NOMO-1 (cell line): ENCODE results near the gene TRIM66.

Source experiments
- DNase-seq, 2 experiments: peaks; one replicate each; lab custom pipeline; 2025; ENCODE audit not compliant: unreplicated experiment in 2 of 2; lab: John Stamatoyannopoulos, UW

TRIM66 gene

GRCh38 chr11:8615291-8616032 lies 67.0 kb downstream of the TRIM66 start:
- DNase-seq, result no peak

GRCh38 chr11:8614497-8614896 lies 68.0 kb downstream of the TRIM66 start:
- DNase-seq, result no peak

GRCh38 chr11:8613036-8613435 lies 69.4 kb downstream of the TRIM66 start:
- no peak for DNase-seq

GRCh38 chr11:8612522-8612921 lies 69.9 kb downstream of the TRIM66 start:
- DNase-seq, result no peak

- DNase-seq, result no peak
Measured at GRCh38 chr11:8610532-8611116, 71.8 kb downstream of the TRIM66 start.

GRCh38 chr11:8608652-8609051 lies 73.8 kb downstream of the TRIM66 start:
- no peak for DNase-seq

GRCh38 chr11:8605971-8606563 lies 76.4 kb downstream of the TRIM66 start:
- DNase-seq, result no peak

- DNase-seq, result peak; percentile 40 to 43
Measured at GRCh38 chr11:8604078-8604723, 78.3 kb downstream of the TRIM66 start.

GRCh38 chr11:8603696-8604077 lies 78.8 kb downstream of the TRIM66 start:
- no peak for DNase-seq

GRCh38 chr11:8601376-8602133 lies 80.9 kb downstream of the TRIM66 start:
- DNase-seq, result no peak

GRCh38 chr11:8598506-8598905 lies 84.0 kb downstream of the TRIM66 start:
- peak in 1 of 2 experiments; percentile 15 for DNase-seq

- peak in 1 of 2 experiments; percentile 60 for DNase-seq
Measured at GRCh38 chr11:8597182-8597581, 85.3 kb downstream of the TRIM66 start.

- no peak for DNase-seq
Measured at GRCh38 chr11:8596504-8597046, 85.9 kb downstream of the TRIM66 start.

GRCh38 chr11:8593935-8594909 lies 88.2 kb downstream of the TRIM66 start, which contains the start of gene STK33:
Gene STK33 (minus strand): TSS chr11:8594228. CDS start chr11:8474905, 119,323 bp downstream.
- peak; percentile 31 to 46 for DNase-seq

- DNase-seq, result no peak
Measured at GRCh38 chr11:8593455-8593854, 89.0 kb downstream of the TRIM66 start.

GRCh38 chr11:8587915-8588314 lies 94.5 kb downstream of the TRIM66 start:
- no peak for DNase-seq

GRCh38 chr11:8586805-8587204 lies 95.7 kb downstream of the TRIM66 start:
- no peak for DNase-seq

- no peak for DNase-seq
Measured at GRCh38 chr11:8586184-8586583, 96.3 kb downstream of the TRIM66 start.

- DNase-seq, result no peak
Measured at GRCh38 chr11:8584511-8584910, 98.0 kb downstream of the TRIM66 start.
